Measurements from ENCODE around the gene GDAP2.
A peak's percentile ranks its signal among the peaks of the same experiment; 100 is the strongest.
"Not testable (repeated sequence)": the region's sequence is repeated elsewhere in the genome, so short reads cannot be mapped to it uniquely, and the experiment has no call there.

Gene GDAP2

GRCh38 chr1:117929343-117930172 lies at the start of gene GDAP2, which contains the start of gene WDR3:
Gene GDAP2, minus strand, starts transcription at chr1:117929621. Its CDS starts 9,264 bp downstream, at chr1:117920357.
Gene WDR3, plus strand, starts transcription at chr1:117929739. Its CDS starts 3,581 bp downstream, at chr1:117933320.
- peak; percentile 98 for DNase-seq (ENCODE audit: low spot score)

- no peak for DNase-seq (ENCODE audit: low spot score)
Measured at GRCh38 chr1:117976381-117976780, 47.0 kb upstream of the GDAP2 start.

DNA sequence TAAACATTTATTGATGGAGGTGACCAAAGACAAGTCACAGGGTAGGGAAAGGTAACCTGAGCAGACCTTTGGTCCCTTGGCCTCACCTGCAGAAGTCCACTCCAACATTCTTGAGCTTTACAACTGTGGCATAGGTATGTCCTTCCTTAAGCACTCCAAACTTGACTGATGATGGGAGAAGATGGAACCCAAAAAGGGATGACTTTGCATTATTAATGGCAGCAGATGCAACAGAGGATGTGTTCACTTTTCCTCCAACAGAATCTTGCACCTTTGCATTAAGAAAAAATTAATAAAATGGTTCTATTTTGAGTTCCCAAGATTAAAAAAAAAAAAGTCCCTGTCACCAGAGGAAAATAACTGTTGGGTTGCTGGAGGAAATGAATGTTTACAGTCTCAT lies 42.4 kb upstream of the GDAP2 start:
- DNase-seq (ENCODE audit: low spot score) = no peak

DNA sequence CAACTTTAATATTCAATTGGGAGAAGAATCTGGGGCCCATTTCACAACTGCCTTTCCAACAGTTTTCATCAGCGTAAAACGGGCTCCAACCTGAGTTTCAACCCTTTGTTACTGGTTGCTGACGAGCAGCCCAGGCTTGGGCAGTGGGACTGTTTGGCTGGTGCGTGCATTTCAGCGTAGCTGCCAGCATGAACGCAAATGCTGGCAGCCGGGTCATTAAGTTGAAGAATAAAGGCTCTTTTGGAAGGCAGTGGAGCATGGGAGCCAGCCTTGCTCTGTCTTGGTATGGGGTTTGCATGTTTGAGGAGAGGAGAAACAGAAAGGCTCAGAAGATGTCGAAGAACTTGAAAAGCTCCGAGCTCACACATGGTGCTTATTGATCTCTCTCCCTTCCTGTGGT lies 40.8 kb upstream of the GDAP2 start:
- DNase-seq (ENCODE audit: low spot score) = no peak

DNA sequence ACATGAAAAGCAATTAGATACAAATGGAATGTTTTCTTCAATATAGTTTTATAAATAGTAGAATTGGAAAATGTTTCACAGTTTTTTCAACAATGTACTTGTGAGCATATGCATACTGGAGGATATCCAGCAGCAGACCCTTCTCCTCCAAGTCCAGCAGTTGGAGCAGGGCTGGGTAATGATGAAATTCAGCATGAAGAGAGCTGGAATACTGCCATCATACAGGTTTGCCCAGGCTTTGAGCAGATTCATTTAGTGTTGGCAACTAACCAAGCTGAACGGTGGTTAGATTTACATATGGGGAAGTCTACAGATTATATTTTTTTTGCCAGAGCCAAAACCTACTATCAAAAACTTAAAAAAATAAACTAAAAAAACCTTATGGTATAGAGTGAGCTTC lies 38.5 kb upstream of the GDAP2 start:
- no peak for DNase-seq (ENCODE audit: low spot score)

DNA sequence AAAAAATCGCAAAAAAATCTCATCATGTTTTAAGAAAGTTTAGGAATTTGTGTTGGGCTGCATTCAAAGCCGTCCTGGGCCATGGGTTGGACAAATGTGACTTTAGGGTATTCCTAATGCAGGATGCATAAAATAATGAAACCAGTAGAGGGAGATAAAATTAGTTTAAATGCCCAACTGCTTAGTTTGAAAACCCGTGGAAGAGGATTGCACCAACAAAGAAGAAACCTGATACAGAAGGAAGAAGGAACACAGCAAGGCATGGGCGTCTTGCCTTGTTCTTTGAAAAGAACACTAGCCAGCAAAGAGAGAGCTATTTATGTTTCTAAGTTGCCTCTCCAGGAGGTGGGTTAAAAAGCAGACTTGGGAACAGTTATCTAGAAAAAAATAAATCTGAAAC lies 38.1 kb upstream of the GDAP2 start:
- DNase-seq (ENCODE audit: low spot score) = no peak

DNA sequence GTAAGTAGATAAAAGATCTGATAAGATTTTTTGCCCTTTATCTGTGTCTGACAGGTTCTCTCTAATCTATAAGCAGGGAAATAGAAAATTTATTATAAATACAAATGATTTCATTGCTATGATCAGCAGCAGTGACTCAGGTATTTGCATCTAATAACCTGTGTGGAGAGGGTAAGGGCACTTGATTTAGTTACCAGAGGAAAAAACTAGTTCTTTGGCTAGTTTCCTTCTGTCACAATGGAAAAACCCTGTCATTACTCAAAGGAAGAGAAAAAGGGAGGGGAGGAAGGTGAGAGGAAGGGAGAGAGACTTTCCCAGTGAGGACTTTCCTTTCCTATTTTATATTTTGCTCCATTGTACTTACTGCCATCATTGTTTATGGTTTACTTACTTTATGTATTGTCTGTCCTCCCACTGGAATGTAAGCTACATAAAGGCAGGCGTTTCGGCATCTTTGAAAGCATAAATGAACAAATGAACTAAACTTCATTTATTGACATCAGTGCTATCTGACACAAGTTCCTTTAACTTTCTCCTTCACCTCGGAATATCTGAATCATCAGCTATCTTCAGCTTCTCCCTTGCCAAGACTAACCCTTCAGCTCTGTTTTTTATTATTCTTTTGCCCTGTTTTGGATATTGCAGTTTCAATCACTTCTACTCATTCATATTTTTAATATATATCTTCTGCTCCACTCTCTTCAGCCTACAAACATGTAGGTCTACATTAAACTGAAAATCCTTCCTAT lies 35.0 kb upstream of the GDAP2 start:
- no peak for DNase-seq (ENCODE audit: low spot score)

GRCh38 chr1:117959364-117959763 lies 29.9 kb upstream of the GDAP2 start:
- DNase-seq (ENCODE audit: low spot score) = no peak

- DNase-seq (ENCODE audit: low spot score) = no peak
Measured at GRCh38 chr1:117952386-117952785, 23.0 kb upstream of the GDAP2 start.

GRCh38 chr1:117942293-117942692 lies 12.9 kb upstream of the GDAP2 start:
- no peak for DNase-seq (ENCODE audit: low spot score)

- no peak for DNase-seq (ENCODE audit: low spot score)
Measured at GRCh38 chr1:117933769-117934168, 4.3 kb upstream of the GDAP2 start.

GRCh38 chr1:117932576-117932975 lies 3.2 kb upstream of the GDAP2 start:
- no peak for DNase-seq (ENCODE audit: low spot score)

DNA sequence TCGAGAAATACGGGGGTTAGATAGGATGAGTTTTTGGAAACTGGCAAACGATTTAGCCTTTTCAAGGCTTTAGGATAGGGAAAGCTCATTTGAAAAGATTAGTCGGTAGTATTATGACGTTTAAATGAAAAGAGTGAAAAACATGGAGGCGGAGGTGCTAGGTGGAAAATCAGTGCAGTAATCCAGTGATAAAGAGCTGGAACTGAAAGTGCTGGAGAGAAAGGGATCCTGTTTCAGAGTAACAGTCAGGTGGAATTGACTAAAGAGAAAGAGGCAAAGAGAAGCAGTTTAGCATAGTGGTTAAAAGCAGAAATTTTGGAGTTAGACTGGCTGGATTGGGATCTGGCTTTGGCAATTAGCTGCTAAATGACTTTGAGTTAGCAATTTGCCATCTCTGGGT lies 1.1 kb upstream of the GDAP2 start:
- DNase-seq (ENCODE audit: low spot score) = no peak

DNA sequence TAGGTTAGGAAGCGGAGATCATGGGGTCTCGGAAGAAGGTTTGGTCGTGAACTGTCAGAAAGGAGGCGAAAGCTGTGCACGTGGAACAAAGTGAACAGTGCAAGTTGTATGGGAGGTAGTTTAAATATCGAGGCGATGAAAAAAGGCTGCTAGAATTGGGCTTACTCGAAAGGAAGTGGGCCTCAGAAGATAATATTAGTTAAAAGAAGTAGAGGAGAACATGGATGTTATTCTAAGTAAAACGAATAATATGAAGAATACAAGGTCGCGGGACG lies 689 bp upstream of the GDAP2 start:
- no peak for DNase-seq (ENCODE audit: low spot score)

- DNase-seq (ENCODE audit: low spot score) = peak; percentile 14
Measured at GRCh38 chr1:117928881-117929342, 509 bp downstream of the GDAP2 start.

GRCh38 chr1:117925981-117926380 lies 3.4 kb downstream of the GDAP2 start:
- DNase-seq (ENCODE audit: low spot score) = no peak

- DNase-seq (ENCODE audit: low spot score) = not testable (repeated sequence)
Measured at GRCh38 chr1:117922717-117923116, 6.7 kb downstream of the GDAP2 start.

DNA sequence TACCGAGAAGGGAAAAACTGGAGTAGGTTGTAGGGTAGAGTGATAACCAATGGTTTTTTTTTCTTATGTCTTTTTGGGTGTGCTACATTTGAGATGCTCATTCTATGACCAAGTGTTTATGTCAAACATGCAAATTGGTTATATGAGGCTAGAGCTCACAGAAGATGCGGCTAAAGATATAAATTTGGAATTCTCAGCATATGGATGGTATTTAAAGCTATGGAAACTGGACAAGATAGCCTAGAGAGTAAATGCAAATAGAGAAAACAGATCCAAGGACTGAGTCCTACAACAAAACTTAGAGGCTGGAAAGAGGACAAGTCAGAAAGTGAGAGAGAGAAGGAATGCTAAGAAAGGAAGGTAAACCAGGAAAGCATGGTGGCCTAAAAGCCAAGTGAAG lies 7.4 kb downstream of the GDAP2 start:
- no peak for DNase-seq (ENCODE audit: low spot score)

- no peak for DNase-seq (ENCODE audit: low spot score)
Measured at GRCh38 chr1:117919376-117919775, 10.0 kb downstream of the GDAP2 start.

GRCh38 chr1:117911051-117911450 lies 18.4 kb downstream of the GDAP2 start:
- DNase-seq (ENCODE audit: low spot score) = no peak

- no peak for DNase-seq (ENCODE audit: low spot score)
Measured at GRCh38 chr1:117905019-117905418, 24.4 kb downstream of the GDAP2 start.

- DNase-seq (ENCODE audit: low spot score) = no peak
Measured at GRCh38 chr1:117904485-117904884, 24.9 kb downstream of the GDAP2 start.

DNA sequence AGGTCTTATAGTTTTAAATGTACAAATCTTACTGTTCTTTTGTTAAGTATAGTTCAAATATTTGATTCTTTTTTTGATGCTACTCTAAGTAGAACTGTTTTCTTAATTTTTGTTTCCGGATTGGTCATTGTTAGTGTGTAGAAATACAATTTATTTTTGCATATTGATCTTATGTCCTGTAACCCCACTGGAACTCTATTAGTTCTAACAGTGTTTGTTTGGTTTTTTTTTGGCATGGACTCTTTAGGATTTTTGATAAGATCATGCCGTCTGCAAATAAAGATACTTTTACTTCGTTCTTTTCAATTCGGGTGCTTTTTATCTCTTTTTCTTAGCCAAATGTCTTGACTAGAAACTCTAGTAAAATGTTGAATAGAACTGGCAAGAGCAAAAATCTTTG lies 26.5 kb downstream of the GDAP2 start:
- no peak for DNase-seq (ENCODE audit: low spot score)
